Stimulated activated CD8-positive, alpha-beta memory T cell treated with anti-CD3 and anti-CD28 coated beads, Interleukin-12 subunit alpha, Interleukin-12 subunit beta, amount 100 ng/mL, for 4 hours (primary cell): ENCODE results near the gene SEC16A.

Source experiments
- DNase-seq: peaks from one replicate; pipeline ENCODE4 v3.0.0-alpha.2; 2020; ENCODE audit warnings: low read depth

Gene SEC16A

GRCh38 chr9:136502196-136502595 lies 19.4 kb upstream of the SEC16A start:
- no peak for DNase-seq

- DNase-seq: no peak
Observed at GRCh38 chr9:136501686-136502085, 18.8 kb upstream of the SEC16A start.

DNA sequence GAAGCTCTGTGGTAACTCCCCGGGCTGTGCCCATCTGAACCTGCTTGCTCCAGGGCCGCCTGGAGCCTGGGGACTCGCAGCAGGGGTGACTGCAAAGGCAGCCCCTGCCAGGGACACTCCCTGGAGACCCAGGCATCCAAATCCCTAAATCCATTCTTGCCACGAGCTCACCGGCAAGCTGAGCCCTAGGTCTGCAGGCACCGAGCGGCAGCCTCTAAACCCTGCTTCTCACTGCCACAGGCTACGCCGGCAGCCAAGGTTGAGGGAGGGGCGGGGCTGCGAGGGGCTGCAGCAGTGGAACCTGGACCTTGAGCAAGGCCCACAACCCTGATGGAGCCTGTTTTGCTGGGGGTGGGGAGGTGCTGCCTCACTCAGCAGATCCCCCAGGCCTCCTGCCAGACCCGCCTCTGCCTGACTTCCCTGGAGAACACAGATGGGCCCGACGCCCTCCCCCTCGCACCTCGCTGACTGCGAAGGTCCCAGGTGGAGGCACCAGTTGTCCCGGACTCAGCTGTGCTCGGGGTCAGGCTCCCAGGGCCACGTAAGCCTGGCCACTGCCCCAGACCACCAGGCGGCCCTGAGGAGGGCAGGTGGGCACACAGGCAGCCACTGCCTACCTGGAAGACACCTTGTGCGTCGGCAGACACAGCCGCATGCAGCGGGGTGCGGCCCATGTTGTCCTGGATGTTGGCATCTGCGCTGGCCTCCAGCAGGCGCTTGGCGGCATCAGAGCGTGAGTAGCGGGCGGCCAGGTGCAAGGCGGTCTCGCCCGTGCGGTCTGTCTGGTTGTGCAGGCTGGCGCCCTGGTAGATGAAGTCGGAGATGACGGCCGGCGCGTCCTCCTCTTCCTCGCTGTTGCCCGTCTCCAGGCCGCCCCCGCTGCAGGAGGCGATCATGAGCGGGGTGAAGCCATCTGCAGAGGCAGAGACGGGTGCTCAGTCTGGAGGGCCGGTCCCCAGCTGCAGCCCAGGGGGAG lies 17.4 kb upstream of the SEC16A start:
- DNase-seq: no peak

DNA sequence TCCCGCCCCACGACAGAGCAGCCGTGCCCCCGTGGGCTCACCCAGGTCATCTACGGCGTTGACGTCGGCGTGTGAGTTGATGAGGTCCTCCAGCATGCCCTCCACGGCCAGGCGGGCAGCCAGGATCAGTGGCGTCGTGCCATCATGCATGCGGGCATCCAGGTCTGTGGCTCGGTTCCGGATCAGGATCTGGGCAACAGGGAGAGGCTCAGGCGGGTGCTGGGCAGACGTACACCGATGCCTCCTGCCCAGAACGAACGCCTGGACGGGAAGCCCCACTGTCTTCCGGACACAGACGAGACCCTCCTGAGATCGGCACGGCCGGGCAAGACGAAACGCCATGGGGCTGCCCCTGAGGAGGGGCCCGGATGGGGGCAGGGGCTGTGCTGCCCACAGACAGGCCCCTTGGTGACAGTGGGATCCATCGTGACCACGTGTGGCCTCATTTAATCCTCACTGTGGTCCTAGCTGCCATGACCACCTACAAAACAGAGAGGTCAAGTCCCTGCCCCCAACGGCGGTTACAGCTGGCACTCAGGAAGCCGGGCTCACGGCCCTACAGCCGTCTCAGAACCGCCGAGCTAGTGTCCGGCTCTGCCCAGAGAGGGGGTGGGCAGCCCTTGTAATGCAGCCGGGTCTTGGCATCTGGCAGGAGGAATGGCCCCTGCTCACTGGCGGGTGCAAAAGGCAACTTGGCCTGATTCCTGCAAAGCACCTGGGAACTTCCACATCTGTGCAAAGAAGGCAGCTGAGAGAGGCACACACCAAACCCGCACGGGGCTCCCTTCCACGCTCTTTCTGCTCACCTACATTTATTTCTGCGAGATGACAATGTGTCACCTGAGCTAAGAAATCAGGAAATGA lies 16.5 kb upstream of the SEC16A start:
- no peak for DNase-seq

- no peak for DNase-seq
Observed at GRCh38 chr9:136497916-136498695, 15.3 kb upstream of the SEC16A start.

DNA sequence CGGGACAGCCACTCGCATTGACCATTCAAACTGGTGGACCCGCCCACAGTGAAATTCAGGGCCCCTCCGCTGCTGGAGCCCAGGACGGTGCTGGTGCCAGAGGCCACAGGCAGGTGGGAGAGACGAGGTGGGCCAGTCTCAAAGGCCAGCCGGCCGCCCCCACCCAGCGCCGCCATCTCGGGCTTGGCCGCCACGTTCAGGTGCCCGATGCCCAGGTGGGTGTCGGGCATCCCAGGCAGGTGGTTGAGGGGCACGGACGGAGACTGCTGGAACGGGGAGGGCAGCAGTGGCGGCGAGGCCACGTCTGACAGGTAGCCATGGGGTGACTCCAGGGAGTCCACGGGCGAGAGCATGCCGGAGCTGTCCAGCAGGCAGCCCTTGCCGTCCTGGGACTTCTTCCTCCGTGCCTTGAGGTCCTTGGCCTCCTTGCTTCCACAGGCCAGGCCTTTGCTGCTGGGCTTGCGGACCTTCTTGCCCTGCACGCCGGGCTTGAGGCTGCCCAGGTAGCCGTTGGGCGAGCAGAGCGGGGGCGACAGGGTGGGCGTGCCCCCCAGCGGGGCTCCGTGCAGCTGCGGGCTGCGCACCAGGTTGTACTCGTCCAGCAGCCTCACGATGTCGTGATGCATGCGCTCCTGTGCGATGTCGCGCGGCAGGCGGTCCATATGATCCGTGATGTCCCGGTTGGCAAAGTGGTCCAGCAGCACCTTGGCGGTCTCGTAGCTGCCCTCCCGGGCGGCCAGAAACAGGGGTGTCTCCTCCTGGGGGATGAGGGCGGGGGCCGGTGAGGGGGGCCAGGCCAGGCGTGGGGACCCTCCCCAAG lies 14.2 kb upstream of the SEC16A start:
- DNase-seq: no peak

DNA sequence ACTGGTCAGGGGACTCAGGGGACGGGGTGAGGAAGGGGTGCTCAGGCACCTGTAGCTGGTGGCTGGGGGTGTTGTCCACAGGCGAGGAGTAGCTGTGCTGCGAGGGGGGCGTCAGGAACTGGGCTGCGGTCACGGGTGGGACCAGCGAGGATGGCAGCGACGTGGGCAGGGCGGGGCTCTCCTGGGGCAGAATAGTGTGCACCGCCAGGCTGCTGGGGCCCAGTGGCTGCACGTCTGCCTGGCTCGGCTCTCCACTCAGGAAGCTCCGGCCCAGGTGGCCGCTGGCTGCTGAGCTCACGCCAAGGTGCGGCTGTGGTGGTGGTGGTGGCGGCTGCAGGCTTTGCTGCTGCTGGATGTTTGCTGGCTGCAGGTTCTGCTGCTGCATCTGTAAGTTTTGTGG lies 13.3 kb upstream of the SEC16A start:
- DNase-seq: no peak

GRCh38 chr9:136495238-136495800 lies 12.5 kb upstream of the SEC16A start:
- DNase-seq: no peak

- DNase-seq: no peak
Observed at GRCh38 chr9:136494531-136495215, 11.8 kb upstream of the SEC16A start.

- no peak for DNase-seq
Observed at GRCh38 chr9:136494012-136494411, 11.2 kb upstream of the SEC16A start.

DNA sequence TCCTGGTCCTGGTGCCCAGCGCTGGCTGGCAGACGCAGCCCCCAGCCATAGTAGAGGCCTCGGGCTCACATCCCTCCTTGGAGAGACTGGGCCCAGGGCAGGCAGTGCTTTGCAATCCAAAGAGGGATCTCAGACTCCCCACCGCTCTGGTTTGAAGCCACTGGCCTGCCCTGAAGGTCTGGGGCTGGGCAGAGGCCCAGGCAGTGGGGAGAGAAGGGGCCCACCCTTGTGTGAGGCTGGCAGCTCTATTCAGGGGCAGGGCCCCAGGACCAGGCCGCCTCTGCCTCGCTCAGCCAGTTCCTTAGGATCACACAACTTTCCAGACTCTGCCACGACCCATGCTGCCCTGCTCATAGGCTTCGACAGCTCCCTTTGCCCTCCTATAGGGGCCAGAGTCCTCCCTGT lies 10.7 kb upstream of the SEC16A start:
- DNase-seq: no peak

GRCh38 chr9:136492978-136493522 lies 10.2 kb upstream of the SEC16A start:
- no peak for DNase-seq

- no peak for DNase-seq
Observed at GRCh38 chr9:136489731-136490130, 6.9 kb upstream of the SEC16A start.

DNA sequence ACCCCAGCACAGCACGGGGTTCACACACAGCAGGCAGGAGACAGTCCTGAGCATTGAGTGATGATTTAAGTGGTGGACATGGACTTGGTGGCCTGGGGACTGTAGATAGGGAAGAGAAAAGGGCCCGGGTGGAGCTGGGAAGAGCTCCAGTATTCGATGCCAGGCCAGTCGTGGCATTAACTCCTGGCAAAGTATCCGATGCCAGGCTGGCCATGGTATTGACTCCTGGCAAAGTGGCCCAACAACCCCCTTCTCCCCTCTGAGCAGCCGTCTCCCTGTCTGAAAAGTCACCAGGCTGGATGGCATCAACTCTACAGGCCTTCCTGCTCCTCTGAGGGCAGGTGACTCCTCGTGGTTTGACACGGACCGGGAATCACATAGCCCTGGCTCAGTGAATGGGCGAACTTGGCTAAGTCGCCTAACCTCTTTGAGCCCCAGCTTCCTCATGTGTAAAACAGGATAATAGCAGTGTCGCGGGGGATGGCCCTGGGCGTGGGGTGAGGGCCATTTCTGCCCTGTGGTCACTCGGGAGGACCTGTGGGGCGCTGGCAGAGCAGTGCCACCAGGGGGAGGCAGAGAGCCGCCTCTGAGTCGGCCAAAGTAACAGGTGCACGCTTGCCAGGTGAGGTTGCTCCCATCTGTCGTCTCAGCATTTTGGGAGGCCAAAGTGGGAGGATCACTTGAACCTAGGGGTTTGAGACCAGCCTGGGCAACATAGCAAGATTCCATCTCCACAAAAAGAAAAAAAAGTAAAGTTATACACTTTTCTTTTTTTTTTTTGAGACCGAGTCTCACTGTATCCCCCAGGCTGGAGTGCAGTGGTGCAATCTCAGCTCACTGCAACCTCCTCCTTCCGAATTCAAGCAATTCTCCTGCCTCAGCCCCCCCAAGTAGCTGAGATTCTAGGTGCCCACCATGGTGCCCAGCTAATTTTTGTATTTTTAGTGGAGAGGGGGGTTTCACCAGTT lies 5.7 kb upstream of the SEC16A start:
- DNase-seq: peak; percentile 52

GRCh38 chr9:136487672-136488071 lies 4.8 kb upstream of the SEC16A start:
- no peak for DNase-seq

DNA sequence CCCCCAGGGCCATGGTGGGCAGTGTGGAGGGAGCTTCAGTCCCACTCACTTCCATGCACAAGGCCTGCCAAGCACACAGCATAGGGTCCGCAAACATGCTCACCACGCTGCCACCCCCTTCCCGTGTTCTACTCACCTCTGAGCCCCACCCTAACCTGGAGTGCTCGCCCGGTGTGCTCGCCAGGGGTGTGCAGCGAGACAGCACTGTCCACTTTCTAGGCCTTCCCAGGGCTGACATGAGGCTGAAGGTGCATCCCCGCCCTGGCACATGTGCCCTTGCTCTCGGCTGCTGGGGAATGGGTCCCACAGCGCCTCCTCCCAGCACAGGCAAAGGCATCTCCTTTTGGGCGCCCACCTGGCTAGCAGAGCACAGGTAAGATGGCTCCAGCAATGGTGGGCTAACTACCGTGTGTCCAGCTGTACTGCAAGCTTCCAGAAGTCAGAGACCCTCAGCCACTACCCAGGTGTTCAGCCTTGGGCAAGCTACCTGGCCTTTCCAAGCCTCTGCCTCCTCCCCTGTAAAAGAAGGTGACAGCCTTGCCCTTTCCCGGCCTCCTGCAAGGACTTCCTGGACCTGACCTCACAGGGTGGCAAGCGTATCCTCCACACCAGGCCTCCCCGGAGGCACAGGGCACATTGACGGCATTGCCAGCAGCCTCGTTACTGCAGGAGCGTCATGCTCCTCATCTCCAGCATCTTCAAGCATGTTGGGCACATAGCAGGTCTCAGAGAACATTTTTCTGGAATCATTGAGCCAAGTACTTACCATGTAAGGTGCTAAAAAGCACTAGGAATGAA lies 4.2 kb upstream of the SEC16A start:
- no peak for DNase-seq

- DNase-seq: no peak
Observed at GRCh38 chr9:136486131-136486530, 3.3 kb upstream of the SEC16A start.
